Endothelial cell of umbilical vein (primary cell): Measurements from ENCODE around the gene GGNBP2. TPM values are rescaled to one million over a fixed set of nuclear protein-coding genes. Genes with fewer than 3 reads are reported as not detected.

ENCODE experiments used
- BruUV-seq: library from RNA; stranded (reverse); fragments of 400-500 nt; replicated peaks from 2 replicates; lab custom pipeline; 2021; lab: Mats Ljungman, UMichigan
- CTCF ChIA-PET: fragments of 300-600, 350-600 bp; sonication (Branson Sonifier 250); formaldehyde crosslinking; loops from one replicate; lab custom pipeline; 2021; ENCODE audit warnings: antibody characterized with exemption, inconsistent platforms; lab: Charles Lee
- POLR2A ChIA-PET: fragments of 300-600, 350-600 bp; sonication (Branson Sonifier 250); formaldehyde crosslinking; loops from one replicate; lab custom pipeline; 2021; ENCODE audit warnings: antibody characterized with exemption, inconsistent platforms; lab: Charles Lee
- DNase-seq: peaks from one replicate; pipeline ENCODE4 v3.0.0-alpha.2; 2011; ENCODE audit warnings: low read depth, low spot score
- FAIRE-seq: peaks from 2 replicates; lab custom pipeline; 2011; peaks lifted over from hg19 to GRCh38; lab: Jason Lieb, UNC
- H2AFZ ChIP-seq: 2 replicates; pipeline ENCODE4 v1.6.0; 2012; ENCODE audit warnings: low read depth, low read length, control low read depth, inconsistent platforms
- H3K27ac ChIP-seq: 2 replicates; pipeline ENCODE4 v1.5.1; 2011; ENCODE audit warnings: low read depth, mild to moderate bottlenecking, control low read depth, low read length, moderate library complexity; ENCODE audit not compliant: insufficient read depth
- H3K27me3 ChIP-seq, 2 experiments: 2 replicates each; pipeline versions ENCODE4 v1.6.0 to v1.6.1; 2011; ENCODE audit warnings: low read length in 2 of 2, mixed read lengths in 1 of 2; ENCODE audit not compliant: control insufficient read depth in 2 of 2, insufficient read depth in 2 of 2
- H3K36me3 ChIP-seq, 2 experiments: 2 replicates in 1 of 2; 3 replicates in 1 of 2; pipeline ENCODE4 v1.5.1; 2011; ENCODE audit warnings: low read length in 2 of 2, mild to moderate bottlenecking in 1 of 2, moderate library complexity in 1 of 2; ENCODE audit not compliant: control insufficient read depth in 2 of 2, insufficient read depth in 2 of 2; ENCODE audit errors: extremely low read depth in 1 of 2
- H3K4me1 ChIP-seq: 3 replicates; pipeline ENCODE4 v1.5.1; 2011; ENCODE audit warnings: mild to moderate bottlenecking, low read length; ENCODE audit not compliant: control insufficient read depth, insufficient read depth; ENCODE audit errors: extremely low read depth
- H3K4me2 ChIP-seq: 2 replicates; pipeline ENCODE4 v1.6.1; 2011; ENCODE audit warnings: low read length, control low read depth, mixed read lengths; ENCODE audit not compliant: insufficient read depth
- H3K4me3 ChIP-seq, 3 experiments: fragments of 200-600 bp in 1 of 3; sonication (generic), shearing (Covaris generic) in 1 of 3; replicated peaks in 1 of 3; 2 replicates each; pipeline ENCODE4 v1.5.1; 2011 to 2016; ENCODE audit warnings: control low read depth in 3 of 3, low read length in 3 of 3, mild to moderate bottlenecking in 2 of 3, inconsistent platforms in 1 of 3, low read depth in 1 of 3, moderate library complexity in 1 of 3; ENCODE audit not compliant: insufficient read depth in 1 of 3
- H3K79me2 ChIP-seq: 2 replicates; pipeline ENCODE4 v1.6.0; 2012; ENCODE audit warnings: low read length, inconsistent platforms; ENCODE audit not compliant: control insufficient read depth, insufficient read depth
- H3K9ac ChIP-seq: replicated peaks from 2 replicates; pipeline ENCODE3; 2011; ENCODE audit warnings: low read length, control low read depth; ENCODE audit not compliant: insufficient read depth; ENCODE audit errors: extremely low read depth
- H3K9me1 ChIP-seq: replicated peaks from 3 replicates; pipeline ENCODE4 v1.6.0; 2011; ENCODE audit warnings: mild to moderate bottlenecking, low read length; ENCODE audit not compliant: control insufficient read depth, insufficient read depth; ENCODE audit errors: extremely low read depth
- H3K9me3 ChIP-seq: replicated peaks from 2 replicates; pipeline ENCODE4 v1.5.1; 2012; ENCODE audit warnings: low read length, inconsistent platforms; ENCODE audit not compliant: control insufficient read depth, insufficient read depth
- H4K20me1 ChIP-seq: replicated peaks from 2 replicates; pipeline ENCODE3; 2011; ENCODE audit warnings: mild to moderate bottlenecking, low read length; ENCODE audit not compliant: control insufficient read depth, insufficient read depth; ENCODE audit errors: extremely low read depth
- EZH2 ChIP-seq: IDR thresholded peaks from 2 replicates; pipeline ENCODE4 v1.6.1; 2012; ENCODE audit warnings: borderline replicate concordance, low read depth, mild to moderate bottlenecking, moderate library complexity, low read length, inconsistent platforms; ENCODE audit not compliant: severe bottlenecking
- FOS ChIP-seq: IDR thresholded peaks from 2 replicates; pipeline ENCODE4 v1.6.1; 2011; ENCODE audit warnings: mild to moderate bottlenecking, low read length, moderate library complexity, borderline replicate concordance; ENCODE audit not compliant: insufficient read depth
- GATA2 ChIP-seq: IDR thresholded peaks from 2 replicates; pipeline ENCODE4 v1.7.0; 2011; ENCODE audit warnings: low read depth, mild to moderate bottlenecking, moderate library complexity, mixed read lengths, low read length; ENCODE audit not compliant: insufficient read length, insufficient read depth
- JUN ChIP-seq: IDR thresholded peaks from 2 replicates; pipeline ENCODE4 v1.6.1; 2011; ENCODE audit warnings: borderline replicate concordance, low read depth; ENCODE audit not compliant: insufficient read length, insufficient read depth
- MYC ChIP-seq: IDR thresholded peaks from one replicate; pipeline ENCODE4 v1.6.1; 2011; ENCODE audit warnings: mild to moderate bottlenecking, low read depth, low read length
- POLR2A ChIP-seq: IDR thresholded peaks from 2 replicates; pipeline ENCODE4 v1.6.1; 2012; ENCODE audit warnings: low read depth, mild to moderate bottlenecking, control low read depth, low read length
- POLR2AphosphoS5 ChIP-seq: IDR thresholded peaks from 2 replicates; pipeline ENCODE4 v1.6.1; 2012; ENCODE audit warnings: low read depth, mild to moderate bottlenecking, control low read depth, low read length, moderate library complexity; ENCODE audit not compliant: insufficient read depth
- dilution Hi-C: fragments of 300-500 bp; cut with MboI; formaldehyde crosslinking; loops from one replicate; pipeline ENCODE4 v1.15.0; 2019; ENCODE audit warnings: low sequenced_read_pairs; ENCODE audit not compliant: extremely low pct_ligation_motif_present
- intact Hi-C: fragments of 100-400 bp; cut with micrococcal nuclease; formaldehyde crosslinking; loops from one replicate; pipeline ENCODE4 v1.10.0; 2022
- polyA plus RNA-seq, 4 experiments: library from polyadenylated mRNA; depleted of rRNA in 3 of 4; stranded (reverse) in 3 of 4; unstranded in 1 of 4; fragments of >200 nt; gene quantifications; 2 replicates each; pipeline versions ENCODE4 v1.2.1 to v1.2.3, GENCODE V29; 2011 to 2012; ENCODE audit warnings: missing spikeins in 1 of 4
- total RNA-seq: library from RNA; stranded (reverse); gene quantifications from 2 replicates; pipeline ENCODE4 v1.2.3, GENCODE V29; 2021
- TF ChIP-seq, protein P1 (sequence below), 2 donors: IDR thresholded peaks; 1 replicate in 1 of 2; 2 replicates in 1 of 2; pipeline ENCODE4 v1.5.1; 2011; ENCODE audit warnings: low read length in 2 of 2, mild to moderate bottlenecking in 2 of 2, moderate library complexity in 2 of 2, control low read depth in 1 of 2, inconsistent platforms in 1 of 2, low read depth in 1 of 2; ENCODE audit not compliant: insufficient read depth in 1 of 2; ENCODE audit errors: extremely low read depth in 1 of 2
- TF ChIP-seq, protein P2 (sequence below): IDR thresholded peaks from 2 replicates; pipeline ENCODE4 v1.6.1; 2011; ENCODE audit not compliant: insufficient read depth, insufficient read length

The GGNBP2 gene
- total and polyA plus RNA-seq, 2 donors (not counting 3 experiments of a cell fraction or from before 2014, with no cell fraction given): 52.6 to 77.6 TPM

DNA sequence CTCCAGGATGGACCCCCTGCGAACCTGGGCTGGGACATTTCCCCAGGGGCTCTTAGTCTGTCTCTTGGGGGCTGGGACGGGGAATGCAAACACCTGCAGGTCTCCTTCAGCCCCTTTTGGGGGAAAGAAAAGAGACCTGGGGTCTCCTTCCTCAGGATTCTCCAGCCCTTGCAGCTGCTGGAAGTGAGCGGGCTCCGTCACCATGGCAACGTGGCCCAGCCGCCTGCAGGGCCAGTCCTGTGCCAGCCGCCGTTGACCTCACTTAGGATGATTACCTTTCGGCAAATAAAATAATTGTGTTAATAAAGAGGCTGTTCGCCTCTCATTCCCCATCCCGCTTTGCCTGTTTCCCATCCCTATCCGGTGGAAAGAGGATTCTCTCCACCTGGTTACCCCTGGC is 82.4 kb downstream of the GGNBP2 start:
- TF ChIP-seq, protein P1, sequence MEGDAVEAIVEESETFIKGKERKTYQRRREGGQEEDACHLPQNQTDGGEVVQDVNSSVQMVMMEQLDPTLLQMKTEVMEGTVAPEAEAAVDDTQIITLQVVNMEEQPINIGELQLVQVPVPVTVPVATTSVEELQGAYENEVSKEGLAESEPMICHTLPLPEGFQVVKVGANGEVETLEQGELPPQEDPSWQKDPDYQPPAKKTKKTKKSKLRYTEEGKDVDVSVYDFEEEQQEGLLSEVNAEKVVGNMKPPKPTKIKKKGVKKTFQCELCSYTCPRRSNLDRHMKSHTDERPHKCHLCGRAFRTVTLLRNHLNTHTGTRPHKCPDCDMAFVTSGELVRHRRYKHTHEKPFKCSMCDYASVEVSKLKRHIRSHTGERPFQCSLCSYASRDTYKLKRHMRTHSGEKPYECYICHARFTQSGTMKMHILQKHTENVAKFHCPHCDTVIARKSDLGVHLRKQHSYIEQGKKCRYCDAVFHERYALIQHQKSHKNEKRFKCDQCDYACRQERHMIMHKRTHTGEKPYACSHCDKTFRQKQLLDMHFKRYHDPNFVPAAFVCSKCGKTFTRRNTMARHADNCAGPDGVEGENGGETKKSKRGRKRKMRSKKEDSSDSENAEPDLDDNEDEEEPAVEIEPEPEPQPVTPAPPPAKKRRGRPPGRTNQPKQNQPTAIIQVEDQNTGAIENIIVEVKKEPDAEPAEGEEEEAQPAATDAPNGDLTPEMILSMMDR (IDR thresholded peaks at IDR 0.05; ENCODE audit: extremely low read depth in 1 of 2, insufficient read depth in 1 of 2, low read depth in 1 of 2, low read length in 2 of 2): no peak
- TF ChIP-seq JUN (no peak), EZH2 (no peak), MYC (no peak), GATA2 (no peak), FOS (no peak), POLR2A (no peak), POLR2AphosphoS5 (no peak)
- TF ChIP-seq, protein P2, sequence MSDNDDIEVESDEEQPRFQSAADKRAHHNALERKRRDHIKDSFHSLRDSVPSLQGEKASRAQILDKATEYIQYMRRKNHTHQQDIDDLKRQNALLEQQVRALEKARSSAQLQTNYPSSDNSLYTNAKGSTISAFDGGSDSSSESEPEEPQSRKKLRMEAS: no peak
- Histone ChIP-seq H3K4me3 (no peak overlapping the region), H3K9me1 (no peaks in the 10 kb centered on the region), H3K4me1 (no peaks in the 10 kb centered on the region), H3K27ac (no peak overlapping the region), H3K4me2 (no peak overlapping the region), H3K9ac (no peak overlapping the region), H3K27me3 (peaks cover 0 to 5% of the 10 kb centered on the region in 2 experiments), H3K9me3 (no peaks in the 10 kb centered on the region), H2AFZ (no peak overlapping the region), H3K79me2 (no peaks in the 10 kb centered on the region), H3K36me3 (no peaks in the 10 kb centered on the region), H4K20me1 (no peaks in the 10 kb centered on the region)
- ChIA-PET POLR2A (no interaction called here), CTCF (interaction anchor here (0.9 to 9.1 kb wide), 8 partner anchors 25 to 613 kb away, joined by 3 to 201 read pairs (median 6); partner anchors contain the start of genes AATF and MRM1)
- intact Hi-C loops: no loop called here
- BruUV-seq: no TSS peak
- FAIRE-seq (no peak), DNase-seq (no peak)
- dilution Hi-C loops: no loop called here
